ENCODE results near the gene OGT. TPM values are rescaled to one million over a fixed set of nuclear protein-coding genes. Genes with fewer than 3 reads are reported as not detected.

OGT gene
- total and polyA plus RNA-seq, 10 of the 15 experiments (the other 5 are each of a cell fraction or from before 2014, with no cell fraction given), result 38.2 to 671 (median 107) TPM

DNA sequence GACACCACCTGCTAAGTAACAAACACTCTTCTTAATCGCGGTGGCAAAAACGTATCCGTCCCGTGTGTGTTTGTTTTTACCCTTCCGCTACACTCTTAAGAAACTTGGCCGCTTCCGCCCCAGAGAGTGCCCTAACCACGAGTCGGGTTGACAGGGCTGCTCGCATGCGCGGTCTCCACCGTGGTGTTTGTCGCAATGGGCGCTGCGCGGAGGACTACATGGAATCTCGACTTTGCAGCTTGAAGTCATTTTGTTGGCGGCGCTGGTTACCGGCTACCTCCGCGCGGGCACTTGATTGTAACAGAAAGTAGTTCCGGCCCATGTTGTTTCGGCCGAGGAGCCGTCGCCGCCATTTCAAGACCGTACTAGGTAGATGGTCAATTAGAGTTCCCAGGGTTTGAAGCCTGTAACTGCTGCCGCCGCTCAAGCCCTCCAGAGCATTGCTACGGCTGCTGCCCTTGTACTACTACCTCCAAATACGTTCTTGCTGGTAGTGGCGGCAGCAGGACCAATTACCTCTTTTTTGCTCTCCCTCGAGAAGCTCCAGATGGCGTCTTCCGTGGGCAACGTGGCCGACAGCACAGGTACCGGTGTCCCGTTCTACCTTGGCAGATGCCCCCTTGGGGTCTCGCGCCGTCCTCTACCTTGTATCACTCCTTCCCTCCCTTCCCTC, at the start of gene OGT (continued):
- TF ChIP-seq, protein P1, sequence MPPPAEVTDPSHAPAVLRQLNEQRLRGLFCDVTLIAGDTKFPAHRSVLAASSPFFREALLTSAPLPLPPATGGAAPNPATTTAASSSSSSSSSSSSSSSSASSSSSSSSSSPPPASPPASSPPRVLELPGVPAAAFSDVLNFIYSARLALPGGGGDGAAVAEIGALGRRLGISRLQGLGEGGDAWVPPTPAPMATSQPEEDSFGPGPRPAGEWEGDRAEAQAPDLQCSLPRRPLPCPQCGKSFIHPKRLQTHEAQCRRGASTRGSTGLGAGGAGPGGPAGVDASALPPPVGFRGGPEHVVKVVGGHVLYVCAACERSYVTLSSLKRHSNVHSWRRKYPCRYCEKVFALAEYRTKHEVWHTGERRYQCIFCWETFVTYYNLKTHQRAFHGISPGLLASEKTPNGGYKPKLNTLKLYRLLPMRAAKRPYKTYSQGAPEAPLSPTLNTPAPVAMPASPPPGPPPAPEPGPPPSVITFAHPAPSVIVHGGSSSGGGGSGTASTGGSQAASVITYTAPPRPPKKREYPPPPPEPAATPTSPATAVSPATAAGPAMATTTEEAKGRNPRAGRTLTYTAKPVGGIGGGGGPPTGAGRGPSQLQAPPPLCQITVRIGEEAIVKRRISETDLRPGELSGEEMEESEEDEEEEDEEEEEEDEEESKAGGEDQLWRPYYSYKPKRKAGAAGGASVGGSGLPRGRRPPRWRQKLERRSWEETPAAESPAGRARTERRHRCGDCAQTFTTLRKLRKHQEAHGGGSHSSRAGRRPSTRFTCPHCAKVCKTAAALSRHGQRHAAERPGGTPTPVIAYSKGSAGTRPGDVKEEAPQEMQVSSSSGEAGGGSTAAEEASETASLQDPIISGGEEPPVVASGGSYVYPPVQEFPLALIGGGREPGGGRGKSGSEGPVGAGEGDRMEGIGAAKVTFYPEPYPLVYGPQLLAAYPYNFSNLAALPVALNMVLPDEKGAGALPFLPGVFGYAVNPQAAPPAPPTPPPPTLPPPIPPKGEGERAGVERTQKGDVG (CRISPR knock-in tag; IDR thresholded peaks at IDR 0.05), result no peak
- TF ChIP-seq, protein P2, sequence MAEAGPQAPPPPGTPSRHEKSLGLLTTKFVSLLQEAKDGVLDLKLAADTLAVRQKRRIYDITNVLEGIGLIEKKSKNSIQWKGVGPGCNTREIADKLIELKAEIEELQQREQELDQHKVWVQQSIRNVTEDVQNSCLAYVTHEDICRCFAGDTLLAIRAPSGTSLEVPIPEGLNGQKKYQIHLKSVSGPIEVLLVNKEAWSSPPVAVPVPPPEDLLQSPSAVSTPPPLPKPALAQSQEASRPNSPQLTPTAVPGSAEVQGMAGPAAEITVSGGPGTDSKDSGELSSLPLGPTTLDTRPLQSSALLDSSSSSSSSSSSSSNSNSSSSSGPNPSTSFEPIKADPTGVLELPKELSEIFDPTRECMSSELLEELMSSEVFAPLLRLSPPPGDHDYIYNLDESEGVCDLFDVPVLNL (IDR thresholded peaks at IDR 0.05; ENCODE audit: low read depth, low read length), result 0 out of 2 replicates have a peak, but pooled peaks have one; percentile 42
- TF ChIP-seq, protein P3, sequence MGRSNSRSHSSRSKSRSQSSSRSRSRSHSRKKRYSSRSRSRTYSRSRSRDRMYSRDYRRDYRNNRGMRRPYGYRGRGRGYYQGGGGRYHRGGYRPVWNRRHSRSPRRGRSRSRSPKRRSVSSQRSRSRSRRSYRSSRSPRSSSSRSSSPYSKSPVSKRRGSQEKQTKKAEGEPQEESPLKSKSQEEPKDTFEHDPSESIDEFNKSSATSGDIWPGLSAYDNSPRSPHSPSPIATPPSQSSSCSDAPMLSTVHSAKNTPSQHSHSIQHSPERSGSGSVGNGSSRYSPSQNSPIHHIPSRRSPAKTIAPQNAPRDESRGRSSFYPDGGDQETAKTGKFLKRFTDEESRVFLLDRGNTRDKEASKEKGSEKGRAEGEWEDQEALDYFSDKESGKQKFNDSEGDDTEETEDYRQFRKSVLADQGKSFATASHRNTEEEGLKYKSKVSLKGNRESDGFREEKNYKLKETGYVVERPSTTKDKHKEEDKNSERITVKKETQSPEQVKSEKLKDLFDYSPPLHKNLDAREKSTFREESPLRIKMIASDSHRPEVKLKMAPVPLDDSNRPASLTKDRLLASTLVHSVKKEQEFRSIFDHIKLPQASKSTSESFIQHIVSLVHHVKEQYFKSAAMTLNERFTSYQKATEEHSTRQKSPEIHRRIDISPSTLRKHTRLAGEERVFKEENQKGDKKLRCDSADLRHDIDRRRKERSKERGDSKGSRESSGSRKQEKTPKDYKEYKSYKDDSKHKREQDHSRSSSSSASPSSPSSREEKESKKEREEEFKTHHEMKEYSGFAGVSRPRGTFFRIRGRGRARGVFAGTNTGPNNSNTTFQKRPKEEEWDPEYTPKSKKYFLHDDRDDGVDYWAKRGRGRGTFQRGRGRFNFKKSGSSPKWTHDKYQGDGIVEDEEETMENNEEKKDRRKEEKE (IDR thresholded peaks at IDR 0.05), result no peak
- TF ChIP-seq ATF7 (IDR thresholded peaks at IDR 0.05; ENCODE audit: low read depth) (peak; percentile 72), FOXK2 (IDR thresholded peaks at IDR 0.05) (no peak; the same call in 1 of the 2 replicates), SPI1 (IDR thresholded peaks at IDR 0.05; ENCODE audit: borderline replicate concordance, insufficient read depth, low read depth, low read length) (peak; percentile 31; the same call in 1 of the 2 replicates), BMI1 (IDR thresholded peaks at IDR 0.05; ENCODE audit: borderline replicate concordance) (no peak), PML (IDR thresholded peaks at IDR 0.05; ENCODE audit: low read length) (no peak; the same call in 1 of the 2 replicates), NFYB (IDR thresholded peaks at IDR 0.05; ENCODE audit: insufficient read depth, low read depth, low read length) (no peak), POU2F2 (IDR thresholded peaks at IDR 0.05; ENCODE audit: borderline replicate concordance, low read depth, low read length) (peak; percentile 82; the same call in 2 of the 3 replicates), FOXM1 (IDR thresholded peaks at IDR 0.05; ENCODE audit: low read depth, low read length) (peak; percentile 13; the same call in 1 of the 2 replicates)
- TF ChIP-seq, protein P4, sequence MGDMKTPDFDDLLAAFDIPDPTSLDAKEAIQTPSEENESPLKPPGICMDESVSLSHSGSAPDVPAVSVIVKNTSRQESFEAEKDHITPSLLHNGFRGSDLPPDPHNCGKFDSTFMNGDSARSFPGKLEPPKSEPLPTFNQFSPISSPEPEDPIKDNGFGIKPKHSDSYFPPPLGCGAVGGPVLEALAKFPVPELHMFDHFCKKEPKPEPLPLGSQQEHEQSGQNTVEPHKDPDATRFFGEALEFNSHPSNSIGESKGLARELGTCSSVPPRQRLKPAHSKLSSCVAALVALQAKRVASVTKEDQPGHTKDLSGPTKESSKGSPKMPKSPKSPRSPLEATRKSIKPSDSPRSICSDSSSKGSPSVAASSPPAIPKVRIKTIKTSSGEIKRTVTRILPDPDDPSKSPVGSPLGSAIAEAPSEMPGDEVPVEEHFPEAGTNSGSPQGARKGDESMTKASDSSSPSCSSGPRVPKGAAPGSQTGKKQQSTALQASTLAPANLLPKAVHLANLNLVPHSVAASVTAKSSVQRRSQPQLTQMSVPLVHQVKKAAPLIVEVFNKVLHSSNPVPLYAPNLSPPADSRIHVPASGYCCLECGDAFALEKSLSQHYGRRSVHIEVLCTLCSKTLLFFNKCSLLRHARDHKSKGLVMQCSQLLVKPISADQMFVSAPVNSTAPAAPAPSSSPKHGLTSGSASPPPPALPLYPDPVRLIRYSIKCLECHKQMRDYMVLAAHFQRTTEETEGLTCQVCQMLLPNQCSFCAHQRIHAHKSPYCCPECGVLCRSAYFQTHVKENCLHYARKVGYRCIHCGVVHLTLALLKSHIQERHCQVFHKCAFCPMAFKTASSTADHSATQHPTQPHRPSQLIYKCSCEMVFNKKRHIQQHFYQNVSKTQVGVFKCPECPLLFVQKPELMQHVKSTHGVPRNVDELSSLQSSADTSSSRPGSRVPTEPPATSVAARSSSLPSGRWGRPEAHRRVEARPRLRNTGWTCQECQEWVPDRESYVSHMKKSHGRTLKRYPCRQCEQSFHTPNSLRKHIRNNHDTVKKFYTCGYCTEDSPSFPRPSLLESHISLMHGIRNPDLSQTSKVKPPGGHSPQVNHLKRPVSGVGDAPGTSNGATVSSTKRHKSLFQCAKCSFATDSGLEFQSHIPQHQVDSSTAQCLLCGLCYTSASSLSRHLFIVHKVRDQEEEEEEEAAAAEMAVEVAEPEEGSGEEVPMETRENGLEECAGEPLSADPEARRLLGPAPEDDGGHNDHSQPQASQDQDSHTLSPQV (IDR thresholded peaks at IDR 0.05), result no peak
- TF ChIP-seq, protein P5, sequence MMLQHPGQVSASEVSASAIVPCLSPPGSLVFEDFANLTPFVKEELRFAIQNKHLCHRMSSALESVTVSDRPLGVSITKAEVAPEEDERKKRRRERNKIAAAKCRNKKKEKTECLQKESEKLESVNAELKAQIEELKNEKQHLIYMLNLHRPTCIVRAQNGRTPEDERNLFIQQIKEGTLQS (IDR thresholded peaks at IDR 0.05; ENCODE audit: borderline replicate concordance, extremely low read depth, low read depth, low read length), result no peak

Data from GM12878 (cell line).